IPS DF 19.7 (cell line): ENCODE measurements around the gene GPALPP1.
"Not testable (repeated sequence)": the region's sequence is repeated elsewhere in the genome, so short reads cannot be mapped to it uniquely, and the experiment has no call there.

Source experiments
- DNase-seq: peaks from one replicate; pipeline ENCODE4 v3.0.0-alpha.2; 2013; ENCODE audit warnings: low read depth, low spot score

GPALPP1 gene

DNA sequence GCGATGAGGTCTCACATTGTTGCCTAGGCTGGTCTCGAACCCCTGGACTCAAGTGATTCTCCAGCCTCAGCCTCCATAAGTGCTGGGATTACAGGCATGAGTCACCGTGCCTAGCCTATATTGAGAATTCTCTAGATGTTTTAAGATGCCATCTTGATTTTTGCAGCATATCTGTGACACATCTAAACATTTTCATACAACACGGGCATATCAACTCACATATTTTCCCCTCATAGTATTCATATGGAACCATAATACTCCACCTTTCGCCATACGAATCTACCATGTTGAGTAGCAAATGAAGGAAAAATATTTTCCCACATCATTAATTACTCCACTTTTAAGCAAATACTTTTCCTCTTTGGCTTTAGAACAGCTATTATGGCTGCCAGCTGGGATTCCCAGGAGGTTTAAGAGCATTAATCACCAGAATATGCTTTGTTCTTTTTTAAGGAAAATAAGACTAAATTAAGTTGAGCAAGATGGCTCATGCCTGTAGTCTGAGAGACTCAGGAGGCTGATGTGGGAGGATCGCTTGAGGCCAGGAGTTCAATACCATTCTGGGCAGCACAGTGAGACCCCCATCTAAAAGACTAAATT, 74.0 kb downstream of the GPALPP1 start:
- DNase-seq: no peak

DNA sequence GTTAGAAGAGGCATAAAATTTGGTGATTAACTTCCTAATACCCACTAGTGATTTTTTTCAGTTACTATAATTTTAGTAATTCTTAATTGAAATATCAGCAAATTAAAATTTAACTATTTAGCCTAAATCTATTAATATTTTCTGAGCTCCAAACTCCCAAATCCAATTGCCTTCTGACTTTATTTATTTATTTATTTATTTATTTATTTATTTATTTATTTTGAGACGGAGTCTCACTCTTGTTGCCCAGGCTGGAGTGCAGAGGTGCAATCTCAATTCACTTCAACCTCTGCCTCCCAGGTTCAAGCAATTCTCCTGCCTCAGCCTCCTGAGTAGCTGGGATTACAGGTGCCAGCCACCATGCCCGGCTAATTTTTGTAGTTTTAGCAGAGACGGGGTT, 74.6 kb downstream of the GPALPP1 start:
- not testable (repeated sequence) for DNase-seq

DNA sequence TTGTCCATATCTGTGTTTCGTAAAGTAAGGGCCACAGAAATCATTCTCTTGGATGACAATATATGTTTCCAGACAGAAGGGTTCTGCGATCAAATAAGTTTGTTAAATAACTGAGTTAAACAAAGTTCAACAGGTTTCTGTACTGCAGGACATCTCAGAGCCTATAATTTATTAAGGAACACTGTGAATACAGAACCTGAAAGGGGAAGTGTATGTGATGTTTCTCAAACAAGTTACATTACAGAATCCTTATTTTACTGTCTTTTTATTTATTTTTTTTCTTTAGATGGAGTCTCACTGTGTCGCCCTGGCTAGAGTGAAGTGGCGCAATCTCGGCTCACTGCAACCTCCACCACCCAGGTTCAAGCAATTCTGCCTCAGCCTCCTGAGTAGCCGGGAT, 75.6 kb downstream of the GPALPP1 start:
- no peak for DNase-seq

DNA sequence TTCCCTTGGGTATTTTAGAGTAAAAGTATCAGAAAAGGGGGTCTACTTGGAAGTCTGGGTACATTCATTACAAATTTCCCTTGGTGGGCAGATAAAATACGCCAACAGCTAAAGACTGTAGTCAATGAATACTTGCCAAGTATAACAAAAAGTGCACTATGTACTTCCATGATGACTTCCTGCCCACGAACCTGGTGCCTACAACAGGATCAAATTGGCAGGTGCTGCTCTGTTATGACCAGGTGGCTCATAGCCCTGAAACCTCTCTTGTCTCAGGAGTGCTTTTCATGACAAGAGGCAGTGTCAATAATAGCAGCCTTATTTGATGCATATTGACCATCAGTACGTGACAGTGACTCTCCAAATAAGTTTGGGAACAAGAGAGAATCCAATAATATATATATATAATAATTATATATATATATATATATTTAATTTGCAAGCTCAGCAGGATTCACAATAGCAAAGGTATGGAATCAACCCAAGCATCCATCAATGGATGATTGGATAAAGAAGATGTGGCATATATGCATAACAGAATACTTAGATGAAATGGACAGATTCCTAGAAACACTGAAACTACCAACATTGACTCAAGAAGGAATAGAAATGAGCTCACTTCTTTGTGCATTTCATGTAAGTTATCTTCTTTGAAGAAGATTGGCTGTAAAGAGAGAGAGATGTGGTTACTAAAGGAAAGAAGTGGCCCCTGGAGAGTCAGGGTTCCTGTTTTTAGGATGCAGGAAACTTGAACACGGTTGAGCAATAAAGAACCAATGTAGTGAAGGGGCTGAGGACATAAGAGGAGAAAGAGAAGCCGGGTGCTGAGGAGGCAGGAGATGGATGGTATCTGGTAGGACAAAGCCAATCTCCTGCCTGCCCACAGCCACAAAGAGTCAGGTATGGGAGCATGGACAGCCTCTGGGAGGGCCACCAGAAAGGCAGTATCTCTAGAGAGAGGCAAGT, 79.0 kb downstream of the GPALPP1 start:
- DNase-seq: no peak

DNA sequence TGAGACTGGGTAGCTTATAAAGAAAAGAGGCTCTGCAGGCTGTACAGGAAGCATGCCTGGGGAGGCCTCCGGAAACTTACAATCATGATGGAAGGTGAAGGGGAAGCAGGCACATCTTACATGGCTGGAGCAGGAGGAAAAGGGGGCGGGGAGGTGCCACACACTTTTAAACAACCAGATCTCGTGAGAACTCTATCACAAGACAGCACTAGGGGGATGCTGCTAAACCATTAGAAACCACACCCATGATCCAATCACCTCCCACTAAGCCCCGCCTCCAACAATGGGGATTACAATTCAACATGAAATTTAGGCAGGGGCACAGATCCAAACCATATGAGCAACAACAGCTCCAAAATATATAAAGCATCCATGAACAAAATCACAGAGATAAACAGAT, 84.5 kb downstream of the GPALPP1 start:
- peak; percentile 35 for DNase-seq

DNA sequence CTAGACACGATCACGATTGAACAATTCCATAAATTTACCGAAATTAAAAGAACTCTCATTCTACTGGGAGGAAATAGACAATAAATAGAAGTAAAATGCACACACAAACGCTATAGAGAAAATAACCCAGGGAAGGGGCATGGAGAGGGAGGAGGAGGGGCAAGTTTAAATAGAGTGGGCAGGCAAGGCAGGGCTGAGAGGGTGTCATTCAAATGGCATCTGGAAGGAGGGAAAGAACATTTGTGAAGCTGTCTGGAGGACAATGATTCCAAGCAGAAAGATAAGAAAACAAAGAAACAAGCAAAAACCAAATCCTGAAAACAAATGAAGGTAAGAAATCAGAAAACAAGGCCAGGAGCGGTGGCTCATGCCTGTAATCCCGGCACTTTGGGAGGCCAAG, 85.4 kb downstream of the GPALPP1 start:
- no peak for DNase-seq

DNA sequence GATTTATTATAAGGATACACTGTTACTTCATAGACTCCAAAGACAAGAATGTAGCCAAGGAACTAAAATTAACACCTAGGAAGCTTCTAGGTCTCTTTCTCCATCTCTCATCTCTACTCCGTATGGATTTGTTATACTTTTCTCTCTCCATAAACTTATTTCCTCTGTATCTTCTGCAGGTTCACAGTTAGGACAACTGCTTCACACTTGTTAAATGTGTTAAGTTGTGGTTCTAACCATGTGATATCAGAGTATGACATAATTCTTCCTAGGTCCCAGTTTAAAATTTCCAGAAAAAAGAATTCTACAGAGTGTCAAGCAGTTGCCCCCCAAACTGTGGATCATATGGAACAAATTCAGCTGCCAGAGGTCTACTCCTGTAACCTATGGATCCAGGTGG, 88.7 kb downstream of the GPALPP1 start:
- no peak for DNase-seq
